ENCODE results near the gene PDCD11.

PDCD11 gene, protein sequence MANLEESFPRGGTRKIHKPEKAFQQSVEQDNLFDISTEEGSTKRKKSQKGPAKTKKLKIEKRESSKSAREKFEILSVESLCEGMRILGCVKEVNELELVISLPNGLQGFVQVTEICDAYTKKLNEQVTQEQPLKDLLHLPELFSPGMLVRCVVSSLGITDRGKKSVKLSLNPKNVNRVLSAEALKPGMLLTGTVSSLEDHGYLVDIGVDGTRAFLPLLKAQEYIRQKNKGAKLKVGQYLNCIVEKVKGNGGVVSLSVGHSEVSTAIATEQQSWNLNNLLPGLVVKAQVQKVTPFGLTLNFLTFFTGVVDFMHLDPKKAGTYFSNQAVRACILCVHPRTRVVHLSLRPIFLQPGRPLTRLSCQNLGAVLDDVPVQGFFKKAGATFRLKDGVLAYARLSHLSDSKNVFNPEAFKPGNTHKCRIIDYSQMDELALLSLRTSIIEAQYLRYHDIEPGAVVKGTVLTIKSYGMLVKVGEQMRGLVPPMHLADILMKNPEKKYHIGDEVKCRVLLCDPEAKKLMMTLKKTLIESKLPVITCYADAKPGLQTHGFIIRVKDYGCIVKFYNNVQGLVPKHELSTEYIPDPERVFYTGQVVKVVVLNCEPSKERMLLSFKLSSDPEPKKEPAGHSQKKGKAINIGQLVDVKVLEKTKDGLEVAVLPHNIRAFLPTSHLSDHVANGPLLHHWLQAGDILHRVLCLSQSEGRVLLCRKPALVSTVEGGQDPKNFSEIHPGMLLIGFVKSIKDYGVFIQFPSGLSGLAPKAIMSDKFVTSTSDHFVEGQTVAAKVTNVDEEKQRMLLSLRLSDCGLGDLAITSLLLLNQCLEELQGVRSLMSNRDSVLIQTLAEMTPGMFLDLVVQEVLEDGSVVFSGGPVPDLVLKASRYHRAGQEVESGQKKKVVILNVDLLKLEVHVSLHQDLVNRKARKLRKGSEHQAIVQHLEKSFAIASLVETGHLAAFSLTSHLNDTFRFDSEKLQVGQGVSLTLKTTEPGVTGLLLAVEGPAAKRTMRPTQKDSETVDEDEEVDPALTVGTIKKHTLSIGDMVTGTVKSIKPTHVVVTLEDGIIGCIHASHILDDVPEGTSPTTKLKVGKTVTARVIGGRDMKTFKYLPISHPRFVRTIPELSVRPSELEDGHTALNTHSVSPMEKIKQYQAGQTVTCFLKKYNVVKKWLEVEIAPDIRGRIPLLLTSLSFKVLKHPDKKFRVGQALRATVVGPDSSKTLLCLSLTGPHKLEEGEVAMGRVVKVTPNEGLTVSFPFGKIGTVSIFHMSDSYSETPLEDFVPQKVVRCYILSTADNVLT (N-terminal part only)

DNA sequence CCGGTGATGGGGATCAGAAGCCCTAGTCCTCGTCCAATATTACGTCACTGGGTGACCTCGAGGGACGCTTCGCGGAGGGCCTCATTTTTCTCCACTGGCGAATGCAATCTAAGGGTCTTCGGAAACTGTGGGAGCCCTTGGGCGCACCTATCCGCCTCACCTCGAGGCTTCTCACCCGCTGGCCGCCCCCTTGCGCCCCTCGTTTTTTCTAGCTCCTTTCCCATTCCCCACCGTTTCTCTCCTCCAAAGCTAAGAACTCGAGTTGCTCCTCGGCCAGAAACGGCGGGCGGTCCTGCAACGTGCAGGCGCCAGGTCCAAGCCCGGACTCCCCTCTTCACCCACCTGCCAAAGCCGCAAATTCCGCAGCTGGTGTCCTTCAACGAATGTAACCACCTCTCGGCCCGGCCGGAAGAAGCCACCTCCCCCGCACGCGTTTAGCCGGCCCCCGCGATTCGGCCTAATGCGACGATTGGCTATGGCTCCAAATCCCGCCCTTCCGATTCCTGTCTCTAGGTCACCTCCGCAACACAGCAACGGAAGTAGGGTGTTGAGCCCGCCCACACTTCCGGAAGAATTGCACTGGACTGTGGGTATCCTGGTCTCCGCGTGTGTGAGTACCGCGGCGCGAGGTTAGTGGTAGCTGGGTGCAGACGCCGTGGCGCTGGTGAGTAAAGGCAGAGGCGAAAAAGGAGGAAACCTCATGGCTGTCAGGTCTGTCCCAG, at the start of gene PDCD11, which contains the start of gene ATP5MK:
Gene PDCD11 (plus strand): TSS at position 560 of the 722 bp plus-strand sequence. CDS start 1,801 bp downstream, outside the sequence.
Gene ATP5MK (minus strand): TSS at position 409 of the 722 bp plus-strand sequence. CDS start 4,018 bp downstream, outside the sequence.
- Histone ChIP-seq H3K4me3 (ENCODE audit: low read length) (peak within 1 kb of the TSS; percentile 89), H2AFZ (ENCODE audit: low read length) (peak within 1 kb of the TSS; percentile 69), H4K20me1 (ENCODE audit: insufficient read depth, low read length) (0 out of 2 replicates have a peak, but pooled peaks cover 2% of the 10 kb centered on the region), H3K9me2 (replicated peaks; ENCODE audit: insufficient read depth, low read length) (no peaks in the 10 kb centered on the region), H3K27me3 (replicated peaks; ENCODE audit: insufficient read depth, low read length) (no peaks in the 10 kb centered on the region), H3K79me2 (ENCODE audit: low read length) (peaks cover 88% of the 10 kb centered on the region), H3K36me3 (replicated peaks; ENCODE audit: insufficient read depth, low read length) (peaks cover 5% of the 10 kb centered on the region), H3K4me2 (ENCODE audit: low read depth, low read length) (peak within 1 kb of the TSS; percentile 93), H3F3A (ENCODE audit: insufficient read depth, low read length) (peaks cover 8% of the 10 kb centered on the region), H3K4me1 (ENCODE audit: low read length) (peaks cover 18% of the 10 kb centered on the region), H3K9me3 (replicated peaks; ENCODE audit: insufficient read depth, low read length) (no peaks in the 10 kb centered on the region), H3K9ac (ENCODE audit: low read length) (peak within 1 kb of the TSS; percentile 84), H3K27ac (ENCODE audit: low read length) (peak within 1 kb of the TSS; percentile 62; the same call in 1 of the 2 replicates)
- DNase-seq, result peak; percentile 99
- TF ChIP-seq, protein P1, sequence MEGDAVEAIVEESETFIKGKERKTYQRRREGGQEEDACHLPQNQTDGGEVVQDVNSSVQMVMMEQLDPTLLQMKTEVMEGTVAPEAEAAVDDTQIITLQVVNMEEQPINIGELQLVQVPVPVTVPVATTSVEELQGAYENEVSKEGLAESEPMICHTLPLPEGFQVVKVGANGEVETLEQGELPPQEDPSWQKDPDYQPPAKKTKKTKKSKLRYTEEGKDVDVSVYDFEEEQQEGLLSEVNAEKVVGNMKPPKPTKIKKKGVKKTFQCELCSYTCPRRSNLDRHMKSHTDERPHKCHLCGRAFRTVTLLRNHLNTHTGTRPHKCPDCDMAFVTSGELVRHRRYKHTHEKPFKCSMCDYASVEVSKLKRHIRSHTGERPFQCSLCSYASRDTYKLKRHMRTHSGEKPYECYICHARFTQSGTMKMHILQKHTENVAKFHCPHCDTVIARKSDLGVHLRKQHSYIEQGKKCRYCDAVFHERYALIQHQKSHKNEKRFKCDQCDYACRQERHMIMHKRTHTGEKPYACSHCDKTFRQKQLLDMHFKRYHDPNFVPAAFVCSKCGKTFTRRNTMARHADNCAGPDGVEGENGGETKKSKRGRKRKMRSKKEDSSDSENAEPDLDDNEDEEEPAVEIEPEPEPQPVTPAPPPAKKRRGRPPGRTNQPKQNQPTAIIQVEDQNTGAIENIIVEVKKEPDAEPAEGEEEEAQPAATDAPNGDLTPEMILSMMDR (IDR thresholded peaks at IDR 0.05; ENCODE audit: low read length), result peak; percentile 36
- no peak for TF ChIP-seq EZH2phosphoT487 (IDR thresholded peaks at IDR 0.05; ENCODE audit: low read length)

DNA sequence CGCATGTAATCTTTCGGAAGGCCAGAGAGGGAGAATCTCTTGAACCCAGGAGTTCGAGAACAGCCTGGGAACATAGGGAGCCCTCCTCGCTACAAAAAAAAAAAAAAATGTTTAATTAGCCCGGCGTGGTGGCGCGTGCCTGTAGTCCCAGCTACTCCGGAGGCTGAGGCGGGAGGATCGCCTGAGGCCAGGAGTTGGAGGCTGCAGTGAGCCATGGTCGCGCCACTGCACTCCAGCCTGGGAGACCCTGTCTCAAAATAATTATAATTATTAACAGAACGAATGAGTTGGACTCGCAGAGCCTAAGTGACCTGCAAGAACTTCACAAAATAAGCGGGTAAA, 46.3 kb upstream of the PDCD11 start:
- no peak for DNase-seq
- H3K9ac ChIP-seq (ENCODE audit: low read length), result peak overlapping the region; percentile 93
- H3K4me1 ChIP-seq (ENCODE audit: low read length), result 0 out of 2 replicates have a peak, but pooled peaks cover 3% of the 10 kb centered on the region
- H4K20me1 ChIP-seq (ENCODE audit: insufficient read depth, low read length), result no peaks in the 10 kb centered on the region
- peak overlapping the region; percentile 54; the same call in 1 of the 2 replicates for H3K27ac ChIP-seq (ENCODE audit: low read length)
- no peaks in the 10 kb centered on the region for H3K9me2 ChIP-seq (replicated peaks; ENCODE audit: insufficient read depth, low read length)
- H3K4me3 ChIP-seq (ENCODE audit: low read length), result peak overlapping the region; percentile 94
- H3F3A ChIP-seq (ENCODE audit: insufficient read depth, low read length), result peaks cover 3% of the 10 kb centered on the region; the same call in 1 of the 2 replicates
- TF ChIP-seq, protein P1 (IDR thresholded peaks at IDR 0.05; ENCODE audit: low read length), result no peak
- TF ChIP-seq EZH2 (optimal IDR thresholded peaks at IDR 0.05; ENCODE audit: low read depth, low read length) (no peak), EZH2phosphoT487 (IDR thresholded peaks at IDR 0.05; ENCODE audit: low read length) (no peak)
- no peaks in the 10 kb centered on the region for H3K9me3 ChIP-seq (replicated peaks; ENCODE audit: insufficient read depth, low read length)
- H3K27me3 ChIP-seq (replicated peaks; ENCODE audit: insufficient read depth, low read length), result no peaks in the 10 kb centered on the region
- peak overlapping the region; percentile 80 for H2AFZ ChIP-seq (ENCODE audit: low read length)
- peak overlapping the region; percentile 86; the same call in 1 of the 2 replicates for H3K4me2 ChIP-seq (ENCODE audit: low read depth, low read length)
- H3K79me2 ChIP-seq (ENCODE audit: low read length), result peaks cover 26% of the 10 kb centered on the region
- H3K36me3 ChIP-seq (replicated peaks; ENCODE audit: insufficient read depth, low read length), result no peaks in the 10 kb centered on the region; the same call in 1 of the 2 replicates
